Activated T-helper 9 cell treated with anti-CD3 and anti-CD28 coated beads, Interleukin-2, amount 50 U/mL, for 16 hours (primary cell): Measurements from ENCODE around the gene NEDD8.

Source experiments
- DNase-seq: peaks from one replicate; pipeline ENCODE4 v3.0.0-alpha.2; 2020; ENCODE audit warnings: low read depth

Gene NEDD8

DNA sequence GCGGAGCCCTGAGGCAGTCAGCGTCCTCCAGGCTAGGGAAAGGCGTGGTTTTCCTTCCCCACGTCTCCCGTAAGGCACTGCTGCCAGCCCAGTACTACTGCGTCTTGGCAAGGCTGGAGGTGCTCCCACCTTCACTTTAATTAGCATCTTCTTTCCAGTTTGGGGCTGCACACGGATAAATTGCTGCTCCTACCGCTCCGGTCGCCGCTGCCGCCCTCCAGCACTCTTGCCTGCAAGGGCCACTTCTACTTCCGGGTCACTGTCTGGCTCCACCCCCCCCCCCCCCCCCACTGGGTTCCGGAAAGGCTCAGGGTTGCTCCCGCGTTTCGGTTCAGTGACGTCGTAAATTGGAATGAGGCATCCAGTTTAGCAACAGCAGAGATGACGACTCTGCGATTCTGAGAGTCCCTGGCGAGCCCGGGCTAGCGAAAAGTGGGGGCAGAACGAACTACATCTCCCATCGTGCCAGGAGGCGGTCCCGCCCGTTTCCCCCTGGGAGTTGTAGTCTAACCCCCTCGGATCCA lies at the start of gene NEDD8:
Gene NEDD8 (minus strand): TSS at position 247 of the 524 bp plus-strand sequence. CDS start 100 bp downstream, at position 147.
- DNase-seq = peak; percentile 83

DNA sequence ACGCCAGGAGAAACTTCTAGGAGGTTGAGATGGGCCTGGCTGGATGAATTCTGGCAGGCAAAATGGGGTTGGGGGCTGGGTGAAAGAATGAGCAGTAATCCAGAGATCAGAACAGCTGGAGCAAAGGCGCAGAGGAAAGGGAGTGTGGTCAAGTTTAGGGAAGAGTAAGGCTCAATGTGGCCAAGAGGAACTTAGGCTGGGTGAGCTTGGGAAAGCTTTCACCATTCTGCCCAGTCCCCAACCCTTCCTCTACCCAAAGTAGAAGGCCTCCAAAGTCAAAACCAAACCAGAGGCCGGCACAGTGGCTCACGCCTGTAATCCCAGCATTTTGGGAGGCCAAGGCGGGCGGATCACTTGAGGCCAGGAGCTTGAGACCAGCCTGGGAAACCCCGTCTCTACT lies 49.5 kb upstream of the NEDD8 start:
- no peak for DNase-seq

DNA sequence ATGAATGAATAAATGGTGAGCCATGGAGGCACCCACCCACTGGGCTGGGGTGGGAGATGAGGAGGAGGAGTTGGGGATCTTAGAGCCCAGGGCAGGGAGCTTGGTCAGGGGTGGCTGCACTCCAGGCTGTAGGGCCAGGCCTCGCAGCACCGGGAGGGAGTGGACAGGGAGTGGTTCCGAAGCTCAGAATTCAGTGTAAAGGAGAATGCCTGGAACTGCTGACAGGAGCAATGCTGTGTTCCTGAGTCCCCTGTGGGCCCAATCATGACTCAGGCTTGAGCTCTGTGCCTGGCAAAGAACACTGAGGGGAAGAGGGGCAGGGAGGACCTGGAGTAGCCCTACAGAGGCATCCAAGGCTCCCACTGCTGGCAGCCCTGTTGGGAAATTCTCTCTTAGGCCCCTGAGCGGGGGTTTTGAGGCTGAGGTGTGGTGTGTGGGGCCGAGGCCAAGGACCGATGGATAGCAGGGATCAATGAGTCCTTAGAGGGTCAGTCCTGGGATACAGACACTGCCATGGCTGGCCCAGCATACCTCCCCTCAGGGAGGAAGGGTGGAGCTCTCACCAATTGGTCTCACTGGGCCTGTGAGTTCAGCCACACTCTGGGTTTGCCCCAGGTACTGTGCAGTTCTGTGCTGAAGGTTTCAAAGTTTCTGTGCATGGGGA lies 48.8 kb upstream of the NEDD8 start:
- DNase-seq = no peak

DNA sequence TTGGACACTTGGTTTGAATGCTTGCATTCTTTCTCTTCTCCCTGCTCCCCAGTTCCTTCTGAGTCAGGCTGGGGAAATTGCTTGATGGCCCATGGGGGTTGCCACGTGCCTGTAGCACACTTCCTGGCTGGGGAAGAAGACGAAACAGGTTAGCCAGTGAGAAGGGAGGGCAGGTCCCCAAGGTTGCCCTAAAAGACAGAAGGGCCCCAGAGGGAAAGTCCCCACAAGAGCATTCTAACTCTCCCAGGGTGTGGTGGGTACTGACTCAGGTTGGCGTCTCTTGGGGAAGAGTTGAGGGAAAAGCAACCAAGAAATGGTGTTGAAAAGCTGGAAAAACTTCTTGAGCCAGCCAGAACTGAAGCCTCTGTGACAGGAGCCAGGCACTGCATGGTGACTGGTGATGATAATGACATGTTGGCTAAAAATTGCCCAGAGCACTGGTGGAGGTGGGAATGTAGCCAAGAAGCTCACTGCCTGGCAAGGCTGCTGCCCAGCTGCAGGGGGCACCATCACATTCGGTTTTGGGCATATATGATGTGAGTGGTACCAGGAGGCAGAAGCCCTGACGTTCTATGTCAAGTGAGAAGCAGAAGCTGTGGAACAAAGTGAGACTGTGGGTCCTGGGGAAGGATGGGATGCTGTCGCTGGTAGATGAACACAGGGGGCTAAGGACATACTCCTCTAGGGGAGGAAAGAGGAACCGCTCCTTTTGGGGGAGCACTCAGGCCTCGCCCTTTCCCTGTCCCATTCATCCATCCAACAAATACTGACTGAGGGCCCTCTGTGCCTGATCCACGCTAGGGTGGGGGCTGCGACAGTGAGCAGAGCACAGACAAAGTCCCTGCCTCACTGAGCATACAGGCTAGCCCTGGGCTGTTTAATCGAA lies 47.4 kb upstream of the NEDD8 start:
- DNase-seq = peak; percentile 32

DNA sequence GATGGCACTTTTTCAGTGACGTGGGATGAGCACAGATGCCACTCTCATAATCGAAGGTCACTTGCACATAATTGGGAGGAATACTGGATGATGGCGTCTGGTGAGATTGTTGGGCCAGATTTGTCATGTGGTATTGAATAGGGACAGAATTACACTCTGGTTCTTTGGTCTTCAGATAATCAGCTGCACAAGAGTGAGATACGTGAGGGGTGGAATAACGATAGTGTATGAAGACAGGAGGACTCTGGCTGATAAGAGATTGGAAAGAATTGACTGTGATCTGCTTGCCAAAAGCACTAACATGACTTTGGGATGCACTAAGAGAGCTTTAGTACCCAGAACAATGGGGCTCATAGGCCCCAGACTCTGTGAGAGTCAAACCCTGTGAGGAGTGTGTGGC lies 46.3 kb upstream of the NEDD8 start:
- DNase-seq = no peak

DNA sequence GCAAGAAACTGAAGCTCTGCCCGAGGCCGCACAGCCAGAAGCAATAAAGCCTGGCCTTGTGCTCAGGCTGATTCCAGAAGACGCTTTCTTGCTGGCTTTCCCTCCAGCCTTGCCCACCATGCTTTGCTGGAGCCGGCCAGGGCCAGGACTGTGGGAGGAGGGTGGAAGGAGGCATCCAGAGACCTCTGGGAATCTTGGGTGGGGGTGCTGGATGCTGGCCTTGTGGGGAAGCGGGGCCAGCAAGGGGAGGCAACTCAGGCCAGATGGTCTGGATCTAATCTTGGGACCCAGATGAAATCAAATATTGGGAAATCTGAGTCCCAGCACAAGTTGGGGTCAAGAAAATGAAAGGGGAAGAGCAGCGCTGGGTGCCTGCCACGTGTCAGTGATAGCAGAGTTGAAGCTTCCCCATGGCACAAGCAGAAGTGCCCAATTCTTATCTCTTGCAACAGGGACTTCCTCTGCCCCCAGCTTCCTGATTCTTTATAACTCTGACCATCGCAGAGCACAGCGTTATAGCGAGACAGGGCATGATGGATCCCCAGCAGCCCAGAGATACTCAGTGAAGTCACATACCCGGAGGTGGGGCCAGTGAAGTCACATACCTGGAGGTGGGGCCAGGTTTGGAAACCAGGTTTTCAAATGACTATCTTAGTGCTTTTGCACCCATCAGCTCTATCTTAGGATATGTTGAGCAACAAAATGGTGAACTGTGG lies 45.6 kb upstream of the NEDD8 start:
- DNase-seq = no peak

DNA sequence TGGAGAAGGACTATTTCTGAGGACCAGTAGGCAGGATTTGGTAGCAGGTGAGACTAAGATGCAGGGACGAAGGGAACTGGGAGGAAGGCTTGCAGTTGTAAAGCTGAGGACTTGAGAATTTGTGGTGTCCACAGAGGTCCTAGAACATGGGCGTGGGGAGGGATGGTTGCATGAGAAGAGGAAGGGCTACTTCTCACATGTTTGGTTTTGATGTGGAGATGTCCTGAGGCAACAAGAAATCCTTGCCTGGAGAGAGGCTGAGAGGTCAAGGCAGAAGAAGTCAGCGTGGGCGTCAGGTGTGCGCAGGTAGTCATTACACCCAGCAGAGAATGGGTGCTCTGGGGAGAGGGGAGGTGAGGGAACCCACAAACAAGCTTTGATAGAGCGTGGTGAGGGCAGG lies 44.9 kb upstream of the NEDD8 start:
- no peak for DNase-seq

DNA sequence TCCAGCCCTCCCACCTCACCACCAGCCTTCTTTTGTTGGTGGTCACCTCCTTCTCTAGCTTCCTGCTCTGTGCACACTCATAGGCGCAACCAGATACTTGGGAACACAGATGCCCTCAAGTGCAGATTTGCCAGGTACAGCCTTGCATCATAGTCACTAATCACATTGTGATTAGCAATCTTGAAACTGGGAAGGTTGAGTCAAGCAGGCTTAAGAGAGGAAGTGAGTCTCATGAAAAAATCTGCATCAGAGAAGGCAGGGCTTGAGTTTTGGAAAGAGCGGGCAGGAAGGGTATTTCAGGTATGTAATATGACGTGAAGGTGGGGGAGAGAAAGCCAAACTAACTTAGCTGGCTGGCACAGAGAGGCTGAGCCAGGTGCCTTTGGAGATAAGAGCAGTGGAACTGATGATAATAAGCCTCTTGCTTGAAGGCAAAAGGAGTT lies 42.0 kb upstream of the NEDD8 start:
- DNase-seq = peak; percentile 27

DNA sequence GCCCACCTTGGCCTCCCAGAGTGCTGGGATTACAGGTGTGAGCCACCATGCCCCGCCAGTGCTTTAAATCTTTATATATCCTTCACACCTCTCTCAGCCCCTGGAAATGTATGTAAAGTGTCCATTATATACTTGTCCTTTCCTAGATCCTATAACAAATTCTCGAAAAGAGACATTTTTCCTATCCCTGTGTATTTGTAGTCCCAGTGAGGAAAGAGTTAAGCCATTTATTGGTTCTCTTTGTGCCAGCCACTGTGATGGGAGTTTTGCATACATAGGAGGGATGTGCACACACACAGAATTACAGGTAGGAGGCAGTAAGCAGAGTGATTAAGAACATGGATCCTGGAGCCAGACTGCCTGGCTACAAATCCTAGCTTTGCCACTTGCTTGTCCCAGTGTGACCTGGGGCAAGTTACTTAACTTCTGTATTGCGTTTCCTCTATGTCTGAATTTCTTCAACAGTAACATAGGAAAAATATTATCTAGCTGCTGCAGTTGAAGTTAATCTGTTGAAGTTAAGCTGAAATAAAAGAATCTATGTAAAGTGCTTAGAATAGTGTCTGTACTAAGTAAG lies 41.3 kb upstream of the NEDD8 start:
- DNase-seq = no peak

DNA sequence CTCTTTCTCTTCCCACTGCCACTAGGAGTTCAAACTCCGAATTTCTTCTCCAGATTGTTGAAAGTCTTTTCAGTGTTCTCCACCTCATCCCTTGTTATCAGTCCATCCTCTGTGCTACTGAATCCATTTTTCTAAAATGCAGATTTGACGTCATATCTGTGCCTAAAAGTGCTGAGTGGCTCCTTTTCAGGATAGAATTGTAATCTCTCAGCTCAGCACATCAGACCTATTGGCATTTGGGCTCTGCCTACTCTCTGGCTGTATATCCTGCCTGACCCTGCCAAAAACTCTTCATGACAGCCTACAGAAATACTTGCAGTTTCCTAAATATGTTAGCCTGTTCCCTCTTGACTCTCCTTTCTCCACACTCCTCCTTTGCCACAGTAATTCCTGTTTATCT lies 40.3 kb upstream of the NEDD8 start:
- DNase-seq = no peak

DNA sequence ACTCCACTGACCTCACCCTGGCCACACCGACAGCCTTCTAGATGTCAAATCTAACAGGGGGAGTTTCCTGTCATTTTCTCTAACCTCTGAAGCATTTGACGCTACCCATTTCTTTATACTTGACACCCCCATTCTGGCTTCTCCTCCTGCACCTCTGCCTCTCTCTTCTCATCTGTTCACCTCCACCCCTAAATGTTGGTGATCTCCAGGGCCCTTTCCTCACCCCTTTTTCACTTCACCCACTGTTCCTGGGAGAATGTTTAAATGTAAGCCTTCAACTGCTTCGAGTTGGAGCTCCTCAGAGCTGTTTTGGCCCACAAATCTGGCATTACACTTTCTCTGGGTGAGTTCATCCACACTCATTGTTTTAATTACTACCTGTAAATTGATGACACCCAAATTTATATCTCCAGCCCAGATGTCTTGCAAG lies 39.7 kb upstream of the NEDD8 start:
- no peak for DNase-seq

DNA sequence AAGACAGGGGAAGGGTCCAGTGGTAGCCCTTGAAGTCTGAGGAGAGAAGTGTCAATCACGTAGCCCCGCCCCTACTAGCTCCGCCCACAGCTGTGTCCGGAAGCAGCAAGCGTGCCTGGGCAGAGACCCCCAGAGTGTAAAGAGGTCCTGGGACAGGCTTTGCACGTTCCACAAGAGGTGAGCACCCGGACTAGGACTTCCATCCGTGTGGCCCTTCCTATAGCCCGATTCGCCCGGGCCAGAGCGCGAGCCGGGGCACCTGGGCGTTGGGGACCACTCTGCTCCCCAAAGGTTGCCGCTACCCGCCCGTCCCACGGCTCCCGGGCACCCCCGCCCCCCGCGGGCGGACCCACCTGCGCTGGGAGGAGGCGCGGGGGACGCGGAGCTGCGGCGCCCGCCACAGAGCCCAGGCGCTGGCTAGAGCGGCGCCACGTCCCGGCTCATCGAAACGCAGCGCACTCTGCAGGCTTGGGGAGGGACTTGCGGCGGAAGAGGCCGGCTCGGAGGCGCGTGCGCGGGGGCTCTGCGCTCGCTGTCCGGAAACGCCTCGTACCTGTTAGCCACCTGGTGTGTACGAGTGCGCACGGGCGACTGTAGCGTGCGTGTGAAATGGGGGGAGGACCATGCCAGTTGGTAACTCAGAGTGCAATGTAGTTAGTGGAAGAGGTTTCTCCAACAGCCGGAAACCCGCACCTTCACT lies 39.1 kb upstream of the NEDD8 start, which contains the start of gene RABGGTA:
Gene RABGGTA (minus strand): TSS at position 464 of the 700 bp plus-strand sequence. CDS start 482 bp downstream, outside the sequence.
- DNase-seq = peak; percentile 85

DNA sequence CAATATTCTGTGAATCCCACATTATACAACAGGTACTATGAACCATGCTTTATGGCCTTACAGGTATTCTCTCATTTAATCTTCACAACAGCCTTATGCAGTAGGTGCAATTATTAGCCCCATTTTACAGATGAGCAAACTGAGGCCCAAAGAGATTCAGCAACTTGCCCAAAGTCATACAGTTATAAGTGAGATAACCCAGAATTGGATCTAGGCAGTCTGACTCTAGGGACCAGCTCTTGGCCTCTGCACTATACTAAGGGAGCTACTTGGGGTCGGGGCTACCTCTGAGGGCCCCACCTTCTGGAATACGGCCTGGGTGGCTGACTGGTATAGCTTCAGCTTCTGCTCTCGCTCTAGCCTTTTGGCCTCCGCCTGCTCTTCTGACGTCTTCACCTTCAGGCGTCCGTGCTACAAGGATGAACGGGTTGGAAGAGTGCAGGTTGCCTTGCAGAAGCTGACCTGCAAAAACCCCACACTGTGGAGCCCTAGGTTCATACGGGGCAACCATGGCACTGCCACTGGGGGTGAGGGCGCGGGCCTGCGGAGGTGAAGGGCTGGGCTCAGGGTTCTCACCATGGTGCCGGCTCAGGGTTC lies 38.5 kb upstream of the NEDD8 start:
- no peak for DNase-seq

DNA sequence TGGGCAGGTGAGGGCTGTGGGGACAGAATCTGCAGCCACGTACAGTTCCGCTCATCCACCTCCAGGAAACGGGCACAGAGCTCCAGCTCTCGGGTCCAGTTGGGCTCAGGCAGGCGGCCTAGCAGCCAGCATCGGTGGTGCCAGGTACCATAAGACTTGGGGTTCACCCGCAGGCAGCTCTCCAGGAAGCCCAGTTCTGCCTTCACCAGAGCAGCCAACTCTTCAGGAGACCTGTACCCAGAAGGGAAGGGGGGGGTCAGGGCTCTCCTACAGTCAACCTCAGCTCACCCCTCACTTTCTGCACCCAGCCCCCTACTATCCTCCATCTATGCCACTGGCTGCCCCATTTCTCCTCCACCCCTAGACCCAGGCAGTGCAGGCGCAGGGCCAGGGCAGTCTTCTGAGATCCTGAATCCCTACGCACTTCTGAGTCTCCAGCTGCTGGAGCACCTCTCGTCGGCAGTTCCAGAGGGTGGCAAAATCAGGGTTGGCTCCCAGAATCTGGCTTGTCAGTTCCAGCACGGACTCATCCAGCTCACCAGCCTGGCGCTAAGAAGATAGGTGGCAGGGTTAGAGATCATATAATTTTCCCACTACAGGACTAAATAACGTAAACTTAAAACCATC lies 37.9 kb upstream of the NEDD8 start:
- DNase-seq = no peak

DNA sequence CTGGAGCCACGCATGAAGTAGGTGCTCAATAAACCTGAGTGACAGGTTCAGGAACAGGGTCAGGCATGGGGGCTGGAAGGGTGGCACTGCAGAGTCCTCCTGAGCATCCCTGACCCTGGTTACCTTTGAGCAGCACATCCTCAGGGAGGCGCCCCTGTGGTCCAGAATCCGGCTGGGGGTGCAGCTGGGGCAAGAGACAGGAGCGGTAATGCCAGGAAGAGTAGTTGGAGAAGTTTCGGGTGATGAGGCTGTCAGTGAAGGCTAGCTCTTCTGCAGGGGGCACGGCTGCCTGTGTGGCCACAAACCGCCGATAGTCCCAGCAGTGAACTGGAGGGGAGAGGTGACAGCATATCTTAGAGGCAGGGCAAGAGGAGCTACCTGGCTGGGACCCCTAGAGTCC lies 37.2 kb upstream of the NEDD8 start:
- DNase-seq = no peak

DNA sequence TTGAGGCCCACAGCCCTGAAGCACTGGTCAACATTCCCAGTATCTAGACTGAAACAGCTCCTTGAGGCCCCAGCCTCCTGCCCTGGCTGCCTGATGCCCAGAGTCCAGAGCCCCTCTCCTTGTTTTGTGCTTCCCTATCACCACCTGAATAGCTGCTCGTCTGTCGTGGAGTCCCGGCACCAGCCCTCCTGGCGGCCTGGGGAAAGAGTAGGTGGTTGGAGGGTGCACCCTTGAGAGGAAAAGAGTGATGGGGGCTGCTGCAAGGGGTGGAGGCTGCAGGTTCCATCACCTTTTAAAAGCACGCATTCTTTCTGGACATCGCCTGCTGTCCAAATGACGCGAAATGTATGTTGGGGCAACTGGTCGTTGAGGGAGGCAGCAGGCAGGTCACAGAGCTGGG lies 36.1 kb upstream of the NEDD8 start:
- no peak for DNase-seq

DNA sequence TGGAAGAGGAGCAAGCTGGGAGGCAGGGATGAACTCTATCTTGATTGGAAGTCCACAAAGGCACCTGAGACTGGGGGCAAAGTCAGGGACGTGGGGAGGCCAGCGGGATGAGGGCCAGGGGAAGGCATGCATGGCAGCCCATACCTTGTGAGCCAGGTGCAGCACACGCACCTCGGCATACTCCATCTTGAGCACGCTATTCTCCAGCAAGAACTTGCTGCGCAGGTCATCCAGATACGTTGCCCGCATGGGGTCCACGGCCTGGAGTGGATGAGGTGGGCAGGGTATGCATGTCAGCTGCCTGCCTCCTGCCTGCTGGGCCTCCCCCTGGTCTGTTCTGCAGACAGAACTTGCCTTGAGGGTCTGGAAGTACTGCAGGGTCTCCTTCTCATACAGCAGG lies 35.3 kb upstream of the NEDD8 start:
- DNase-seq = no peak

DNA sequence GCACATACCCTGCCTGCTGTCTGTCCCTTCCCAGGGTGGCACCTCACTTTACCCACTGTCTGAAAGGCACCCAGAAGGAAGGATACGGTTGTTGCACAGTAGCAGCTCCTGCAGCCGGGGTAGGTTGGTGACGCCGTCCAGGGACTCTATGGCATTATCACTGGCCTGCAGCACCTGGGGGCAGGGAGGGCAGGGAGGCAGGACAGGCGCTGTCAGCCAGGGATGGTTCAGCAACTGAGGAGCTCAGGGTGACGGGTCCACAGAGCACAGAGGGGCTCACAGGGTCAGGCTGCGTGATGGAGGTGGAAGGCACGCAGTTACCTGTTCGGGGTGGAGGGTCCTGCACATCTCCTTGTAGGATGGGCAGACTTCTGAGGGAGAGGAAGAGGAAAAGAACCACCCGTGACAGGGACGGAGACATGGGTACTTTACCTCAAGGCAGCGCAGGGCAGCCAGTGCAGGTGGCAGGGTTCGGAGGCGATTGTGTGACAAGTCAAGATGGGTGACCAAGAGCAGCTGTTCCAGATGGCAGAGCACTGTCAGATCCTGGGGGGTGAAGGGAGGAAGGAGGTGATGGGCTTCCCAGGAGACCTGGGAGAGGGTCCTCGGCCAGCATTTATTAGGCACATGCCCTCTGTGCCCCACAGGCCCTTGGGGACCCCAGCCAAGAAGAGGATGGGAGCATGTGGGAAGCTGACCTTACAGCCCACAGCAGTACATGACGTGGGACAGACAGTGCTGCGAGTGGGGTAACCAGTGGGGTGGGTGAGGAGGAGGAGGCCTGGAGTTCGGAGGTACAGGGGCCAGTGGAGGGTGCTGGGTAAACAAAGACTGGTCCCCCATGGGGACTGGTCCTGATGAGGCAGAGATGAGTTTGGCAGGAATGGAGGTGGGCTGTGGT lies 34.4 kb upstream of the NEDD8 start:
- DNase-seq = no peak

DNA sequence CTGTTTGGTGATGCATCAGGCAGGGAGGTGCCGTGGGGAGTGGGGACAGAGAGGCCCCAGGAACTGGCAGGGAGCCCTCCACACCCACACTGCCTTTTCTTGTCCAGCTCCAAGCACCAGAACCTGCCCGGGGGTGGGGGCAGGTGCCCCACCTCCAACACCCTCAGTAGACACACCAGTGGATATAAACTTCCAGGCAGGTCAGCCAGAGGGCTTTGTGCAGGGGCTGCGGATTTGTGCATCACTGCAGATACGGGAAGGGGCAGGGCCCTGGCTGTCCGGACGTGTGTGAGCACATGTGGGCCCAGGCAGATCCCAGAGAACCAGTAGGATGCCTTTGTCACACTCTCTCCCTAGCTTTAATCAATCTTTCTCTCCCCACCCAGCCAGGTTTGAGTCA lies 32.1 kb upstream of the NEDD8 start:
- DNase-seq = no peak
